HUES64 (cell line): Measurements from ENCODE around the gene TMEM240. TPM values are rescaled to one million over a fixed set of nuclear protein-coding genes. Genes with fewer than 3 reads are reported as not detected.
A peak's percentile ranks its signal among the peaks of the same experiment; 100 is the strongest.

Source experiments
- H3K27ac ChIP-seq: 2 replicates; pipeline ENCODE4 v1.7.0; 2013; ENCODE audit warnings: low read depth, low read length, inconsistent platforms
- H3K27me3 ChIP-seq: 2 replicates; pipeline ENCODE4 v1.6.1; 2013; ENCODE audit warnings: mild to moderate bottlenecking, low read length; ENCODE audit not compliant: insufficient read depth
- H3K36me3 ChIP-seq: 2 replicates; pipeline ENCODE4 v1.6.1; 2013; ENCODE audit warnings: mild to moderate bottlenecking, low read length; ENCODE audit not compliant: insufficient read depth
- H3K4me1 ChIP-seq: 2 replicates; pipeline ENCODE4 v1.6.1; 2013; ENCODE audit warnings: mild to moderate bottlenecking, low read length, moderate library complexity; ENCODE audit not compliant: insufficient read depth
- H3K4me3 ChIP-seq: 2 replicates; pipeline ENCODE4 v1.5.1; 2013; ENCODE audit warnings: mild to moderate bottlenecking, low read length, moderate library complexity
- H3K9ac ChIP-seq: 2 replicates; pipeline ENCODE4 v1.6.1; 2013; ENCODE audit warnings: mild to moderate bottlenecking, low read depth, low read length
- H3K9me3 ChIP-seq: 2 replicates; pipeline ENCODE4 v1.6.1; 2013; ENCODE audit warnings: low read depth, low read length; ENCODE audit not compliant: insufficient read depth
- WGBS: fragments of 150-250, 120-280 bp; methylation state at CpG from one replicate; pipeline ENCODE4 v1.1.7; 2013; ENCODE audit warnings: missing lambda C conversion rate; 5-methylcytosine and 5-hydroxymethylcytosine counted together
- polyA plus RNA-seq, 2 experiments: library from polyadenylated mRNA; stranded (reverse); fragments of 50-300 nt; gene quantifications; one replicate each; pipeline ENCODE4 v1.2.3, GENCODE V29; 2013

TMEM240 gene
- polyA plus RNA-seq (2013, experiment 1 of 2): 4.4 TPM
- 7.0 TPM for polyA plus RNA-seq (2013, experiment 2 of 2)

DNA sequence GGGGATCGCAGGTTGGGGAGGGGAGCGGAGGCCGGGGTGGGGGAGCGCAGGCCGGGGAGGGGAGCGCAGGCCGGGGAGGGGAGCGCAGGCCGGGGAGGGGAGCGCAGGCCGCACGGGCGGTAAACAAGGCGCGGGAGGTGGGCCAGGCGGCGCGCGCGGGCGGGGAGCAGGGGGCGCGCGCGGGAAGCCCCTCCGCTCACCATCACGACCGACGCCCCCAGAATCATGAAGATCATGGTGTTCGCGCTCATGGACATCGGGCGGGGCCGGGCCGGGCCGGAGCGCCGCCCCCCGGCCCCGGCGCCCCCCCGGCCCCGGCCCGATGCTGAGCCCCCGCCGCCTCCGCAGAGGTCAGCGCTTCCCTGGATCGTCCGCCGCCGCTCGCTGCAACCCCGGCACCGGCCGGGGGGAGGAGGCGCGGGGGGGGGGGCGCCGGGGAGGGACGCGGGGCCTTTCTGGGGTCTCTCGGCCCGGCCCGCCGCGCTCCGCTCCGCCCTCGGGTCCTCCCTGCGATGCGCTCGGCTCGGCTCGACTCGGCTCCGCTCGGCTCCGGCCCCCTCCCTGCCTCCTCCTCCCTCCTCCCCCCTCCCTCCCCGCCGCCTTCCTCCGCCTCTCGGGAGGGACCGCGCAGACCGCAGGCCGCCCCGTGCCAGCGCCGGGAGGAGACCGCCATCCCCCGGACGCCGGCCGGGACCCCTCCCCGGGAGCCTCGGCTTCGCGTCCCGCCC, at the start of gene TMEM240:
TSS of gene TMEM240 (minus strand) at position 535 of the 728 bp plus-strand sequence. CDS start at position 257, 278 bp downstream.
- Histone ChIP-seq H3K27me3 (no peaks in the 10 kb centered on the region), H3K9ac (peak within 1 kb of the TSS; percentile 73), H3K36me3 (peaks cover 35% of the 10 kb centered on the region), H3K9me3 (no peaks in the 10 kb centered on the region), H3K4me3 (peak within 1 kb of the TSS; percentile 71), H3K27ac (peak within 1 kb of the TSS; percentile 53; the same call in 1 of the 2 replicates), H3K4me1 (no peaks in the 10 kb centered on the region)
- WGBS: under 1% methylated on average over 97 of the region's 100 CpGs

DNA sequence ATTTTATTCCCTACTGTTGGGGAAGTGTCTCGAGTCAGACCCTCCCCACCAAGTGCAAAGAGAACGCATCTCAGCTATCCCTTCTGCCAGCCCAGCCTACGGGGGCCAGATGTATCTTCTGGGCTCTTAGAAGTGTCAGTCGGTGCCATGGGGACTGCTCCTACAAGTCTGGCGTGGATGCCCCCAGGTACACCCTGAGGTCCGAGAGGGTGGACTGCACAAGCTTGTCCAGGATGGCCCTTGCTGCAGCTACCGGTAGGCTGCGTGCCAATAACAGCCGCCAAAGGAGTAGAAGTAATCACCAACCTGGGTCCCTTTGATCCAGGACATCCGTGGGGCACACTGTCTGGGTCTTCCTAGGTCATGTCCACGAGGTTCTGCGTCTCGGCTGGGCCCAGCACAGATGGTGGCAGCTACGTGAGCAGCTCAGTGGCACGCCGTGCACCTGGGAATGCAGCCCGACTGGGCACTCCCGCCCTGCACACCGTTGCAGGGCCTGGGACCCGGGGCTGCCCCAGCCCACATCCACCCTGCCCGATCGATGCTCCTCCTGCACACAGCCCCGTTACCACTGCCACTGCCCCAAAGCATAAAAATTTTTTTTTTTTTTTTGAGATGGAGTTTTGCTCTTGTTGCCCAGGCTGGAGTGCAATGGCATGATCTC, 43.1 kb upstream of the TMEM240 start:
- 88% methylated on average over 22 of the region's 23 CpGs for WGBS
- no peaks in the 10 kb centered on the region for H3K9me3 ChIP-seq
- no peak overlapping the region for H3K9ac ChIP-seq
- no peak overlapping the region for H3K27ac ChIP-seq
- H3K4me1 ChIP-seq: no peaks in the 10 kb centered on the region
- H3K27me3 ChIP-seq: peaks cover 14% of the 10 kb centered on the region; the same call in 1 of the 2 replicates
- no peak overlapping the region for H3K4me3 ChIP-seq
- no peaks in the 10 kb centered on the region for H3K36me3 ChIP-seq

- H3K9me3 ChIP-seq: no peaks in the 10 kb centered on the region
- H3K27me3 ChIP-seq: peaks cover 14% of the 10 kb centered on the region; the same call in 1 of the 2 replicates
- no peak overlapping the region for H3K9ac ChIP-seq
- no peaks in the 10 kb centered on the region for H3K36me3 ChIP-seq
- H3K27ac ChIP-seq: no peak overlapping the region
- WGBS: 76% methylated on average over 9 of the region's 9 CpGs
- no peak overlapping the region for H3K4me3 ChIP-seq
- no peaks in the 10 kb centered on the region for H3K4me1 ChIP-seq
These were observed 42.3 kb upstream of the TMEM240 start for GRCh38 chr1:1582585-1583346.

DNA sequence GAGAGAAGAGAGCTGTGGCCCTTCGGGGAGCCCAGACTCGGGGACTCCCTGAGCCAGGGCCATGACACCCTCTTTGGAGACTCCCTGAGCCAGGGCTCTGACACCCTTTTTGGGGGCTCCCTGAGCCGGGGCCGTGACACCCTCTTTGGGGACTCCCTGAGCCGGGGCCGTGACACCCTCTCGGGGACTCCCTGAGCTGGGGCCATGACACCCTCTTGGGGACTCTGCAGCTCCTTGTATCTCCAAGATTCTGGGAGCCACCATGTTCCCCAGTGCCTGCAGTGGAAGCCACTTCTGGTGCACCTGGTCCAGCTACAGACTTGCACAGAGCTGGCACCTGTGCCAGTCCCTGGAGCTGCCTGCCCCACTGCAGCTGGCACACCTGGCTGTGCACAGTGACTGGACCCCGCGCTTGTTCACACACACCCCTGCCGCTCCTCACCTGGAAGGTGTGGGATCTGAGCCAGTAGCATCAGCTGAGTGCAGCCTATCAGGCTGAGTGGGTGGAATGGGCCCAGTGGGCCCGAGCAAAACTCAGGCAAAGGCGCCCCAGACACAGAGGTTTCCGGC, 38.0 kb upstream of the TMEM240 start:
- H3K27ac ChIP-seq: no peak overlapping the region
- H3K4me3 ChIP-seq: no peak overlapping the region
- no peaks in the 10 kb centered on the region for H3K36me3 ChIP-seq
- no peak overlapping the region for H3K9ac ChIP-seq
- no peaks in the 10 kb centered on the region for H3K4me1 ChIP-seq
- WGBS: 91% methylated on average over 13 of the region's 13 CpGs
- H3K27me3 ChIP-seq: peaks cover 11% of the 10 kb centered on the region; the same call in 1 of the 2 replicates
- H3K9me3 ChIP-seq: no peaks in the 10 kb centered on the region

- Histone ChIP-seq H3K9me3 (no peaks in the 10 kb centered on the region), H3K27ac (no peak overlapping the region), H3K36me3 (0 out of 2 replicates have a peak, but pooled peaks cover 4% of the 10 kb centered on the region), H3K9ac (no peak overlapping the region), H3K27me3 (peaks cover 4% of the 10 kb centered on the region; the same call in 1 of the 2 replicates), H3K4me3 (no peak overlapping the region), H3K4me1 (no peaks in the 10 kb centered on the region)
- 77% methylated on average over 10 of the region's 10 CpGs for WGBS
These were observed 37.1 kb upstream of the TMEM240 start for GRCh38 chr1:1577367-1578011.

DNA sequence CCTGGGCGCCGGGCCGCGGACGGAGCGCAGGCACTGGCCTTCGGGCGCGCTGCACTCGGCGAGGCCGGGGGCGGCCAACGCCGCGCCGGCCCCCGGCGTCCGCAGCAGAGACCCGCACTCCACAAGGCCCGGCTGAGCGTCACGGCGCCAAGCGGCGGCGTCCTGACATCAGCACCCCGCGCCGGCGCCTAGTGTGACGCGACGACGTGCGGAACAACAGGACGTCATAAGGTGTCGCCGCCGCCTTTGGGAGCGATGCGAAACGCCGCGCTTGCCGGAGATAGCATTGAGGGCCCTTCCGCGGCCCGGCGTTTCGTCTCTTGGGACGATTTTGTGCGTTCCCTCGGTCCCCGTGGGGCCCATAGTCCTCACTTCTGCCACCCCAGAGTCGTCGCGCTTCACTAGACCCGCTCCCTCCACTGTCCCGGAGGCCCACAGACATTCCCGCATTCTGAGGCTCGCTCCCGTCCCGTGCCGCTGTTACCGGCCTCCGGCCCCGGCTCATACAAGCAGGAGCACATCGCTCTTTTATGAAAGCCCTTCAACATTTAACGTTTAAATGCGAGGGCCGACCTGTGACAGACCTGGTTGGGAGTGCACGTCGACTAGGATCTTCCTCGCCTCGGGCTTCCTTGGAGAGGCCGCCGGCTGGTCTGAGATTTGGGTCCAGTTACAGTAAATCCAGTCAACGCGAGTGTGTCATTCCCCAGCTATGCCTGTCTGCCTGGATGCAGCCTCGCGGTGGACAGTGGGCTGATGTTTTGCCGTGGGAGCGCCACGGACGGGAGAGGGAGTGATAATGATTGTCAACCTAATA, 34.5 kb upstream of the TMEM240 start, which contains the start of gene SSU72:
TSS of gene SSU72 (minus strand) at position 143 of the 817 bp plus-strand sequence. CDS start 306 bp downstream, outside the sequence.
- Histone ChIP-seq H3K4me3 (peak within 1 kb of the TSS; percentile 99), H3K27ac (peak within 1 kb of the TSS; percentile 99), H3K4me1 (no peaks in the 10 kb centered on the region), H3K27me3 (peaks cover 3% of the 10 kb centered on the region; the same call in 1 of the 2 replicates), H3K36me3 (peaks cover 19% of the 10 kb centered on the region), H3K9me3 (no peaks in the 10 kb centered on the region), H3K9ac (peak within 1 kb of the TSS; percentile 99)
- WGBS: 2% methylated on average over 87 of the region's 87 CpGs

DNA sequence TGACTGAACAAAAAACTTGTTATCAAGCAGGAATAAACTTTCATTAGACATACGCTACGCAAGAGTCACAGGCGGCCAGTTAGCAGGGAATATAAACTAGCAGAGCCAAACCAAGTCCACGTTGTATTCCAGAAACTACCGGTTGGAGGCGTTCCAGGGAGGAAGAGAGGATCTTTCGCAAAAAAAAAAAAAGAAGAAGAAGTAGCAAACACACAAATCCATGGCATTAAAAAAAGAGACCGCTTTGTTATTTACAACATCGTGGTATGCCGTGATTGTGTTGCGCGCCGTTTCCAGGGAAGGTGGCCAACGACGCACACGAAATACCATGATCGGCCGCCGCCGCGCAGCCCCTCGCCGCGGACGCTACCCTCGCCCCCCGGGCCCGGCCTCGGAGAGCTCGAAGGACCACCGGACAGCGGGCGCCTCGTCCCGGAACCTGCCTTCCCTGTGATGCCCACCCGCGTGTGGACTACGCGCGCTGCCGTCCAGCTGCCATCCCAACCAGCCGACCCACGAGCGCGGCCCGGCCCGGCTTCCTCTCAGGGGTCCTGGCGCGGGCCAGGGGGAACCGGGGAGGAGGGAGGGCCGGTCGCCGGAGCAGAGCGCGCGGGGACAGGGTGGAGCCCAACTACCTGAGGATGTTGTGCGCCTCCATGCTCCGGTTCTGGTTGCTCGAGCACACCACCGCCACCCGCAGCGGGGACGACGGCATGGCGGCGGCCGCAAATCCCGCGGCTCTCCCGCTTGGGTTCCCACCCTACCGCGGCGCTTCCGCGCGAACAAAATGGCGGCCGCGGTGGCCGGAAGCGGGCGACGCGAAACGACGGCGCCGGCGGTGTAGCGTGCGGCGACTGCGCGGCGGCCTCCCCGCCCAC, 33.7 kb upstream of the TMEM240 start:
- Histone ChIP-seq H3K9ac (peak overlapping the region; percentile 99), H3K36me3 (peaks cover 28% of the 10 kb centered on the region), H3K27me3 (peaks cover 3% of the 10 kb centered on the region; the same call in 1 of the 2 replicates), H3K9me3 (no peaks in the 10 kb centered on the region), H3K4me1 (no peaks in the 10 kb centered on the region), H3K4me3 (peak overlapping the region; percentile 99), H3K27ac (peak overlapping the region; percentile 99)
- WGBS: under 1% methylated on average over 94 of the region's 96 CpGs

GRCh38 chr1:1569341-1569740, 28.9 kb upstream of the TMEM240 start:
- Histone ChIP-seq H3K36me3 (peaks cover 45% of the 10 kb centered on the region), H3K9ac (no peak overlapping the region), H3K27ac (peak overlapping the region; percentile 16; the same call in 1 of the 2 replicates), H3K9me3 (no peaks in the 10 kb centered on the region), H3K4me1 (0 out of 2 replicates have a peak, but pooled peaks cover 4% of the 10 kb centered on the region), H3K4me3 (no peak overlapping the region), H3K27me3 (no peaks in the 10 kb centered on the region)
- 95% methylated on average over 7 of the region's 7 CpGs for WGBS

GRCh38 chr1:1567891-1568291, 27.5 kb upstream of the TMEM240 start:
- H3K36me3 ChIP-seq: peaks cover 58% of the 10 kb centered on the region

More at GRCh38 chr1:1567891-1568291, 27.5 kb upstream of the TMEM240 start:
- Histone ChIP-seq H3K9me3 (no peaks in the 10 kb centered on the region), H3K27me3 (no peaks in the 10 kb centered on the region), H3K27ac (peak overlapping the region; percentile 90; the same call in 1 of the 2 replicates), H3K9ac (peak overlapping the region; percentile 59), H3K4me3 (no peak overlapping the region), H3K4me1 (0 out of 2 replicates have a peak, but pooled peaks cover 4% of the 10 kb centered on the region)
- WGBS: 66% methylated on average over 10 of the region's 10 CpGs
